ENCODE results near the gene OR5AU1. TPM values are rescaled to one million over a fixed set of nuclear protein-coding genes. Genes with fewer than 3 reads are reported as not detected.

Gene OR5AU1
- total RNA-seq, 1 donor from 2014 or later, result not detected

GRCh38 chr14:21201732-21202462 is 46.0 kb upstream of the OR5AU1 start:
- Histone ChIP-seq H3K4me3 (no peak overlapping the region), H3K36me3 (peaks cover 1 to 2% of the 10 kb centered on the region in 2 donors), H3K4me1 (no peaks in the 10 kb centered on the region), H3K27ac (no peak overlapping the region), H3K27me3 (no peaks in the 10 kb centered on the region), H3K9me3 (no peaks in the 10 kb centered on the region)
- DNase-seq (ENCODE audit: low spot score in 2 of 2), result no peak
- TF ChIP-seq CTCF (IDR thresholded peaks at IDR 0.05), result no peak
- intact Hi-C loops (cut with DNase I), result no loop called here

GRCh38 chr14:21200752-21201461 is 45.0 kb upstream of the OR5AU1 start:
- H3K36me3 ChIP-seq, result no peaks in the 10 kb centered on the region
- H3K27ac ChIP-seq, result no peak overlapping the region
- intact Hi-C loops (cut with DNase I), result no loop called here
- no peaks in the 10 kb centered on the region for H3K27me3 ChIP-seq
- no peak for TF ChIP-seq CTCF (IDR thresholded peaks at IDR 0.05)
- no peak overlapping the region for H3K4me3 ChIP-seq
- H3K9me3 ChIP-seq, result no peaks in the 10 kb centered on the region
- no peaks in the 10 kb centered on the region for H3K4me1 ChIP-seq
- no peak for DNase-seq (ENCODE audit: low spot score in 2 of 2)

GRCh38 chr14:21199611-21200560 is 44.0 kb upstream of the OR5AU1 start:
- H3K27ac ChIP-seq, result no peak overlapping the region
- intact Hi-C loops (cut with DNase I), result no loop called here
- H3K36me3 ChIP-seq, result no peaks in the 10 kb centered on the region
- H3K9me3 ChIP-seq, result no peaks in the 10 kb centered on the region
- no peak for TF ChIP-seq CTCF (IDR thresholded peaks at IDR 0.05)
- H3K27me3 ChIP-seq, result no peaks in the 10 kb centered on the region
- DNase-seq (ENCODE audit: low spot score in 2 of 2), result no peak
- no peak overlapping the region for H3K4me3 ChIP-seq
- no peaks in the 10 kb centered on the region for H3K4me1 ChIP-seq

- H3K9me3 ChIP-seq, result no peaks in the 10 kb centered on the region
- TF ChIP-seq CTCF (IDR thresholded peaks at IDR 0.05), result no peak
- no peaks in the 10 kb centered on the region for H3K4me1 ChIP-seq
- H3K27me3 ChIP-seq, result no peaks in the 10 kb centered on the region
- no peak overlapping the region for H3K4me3 ChIP-seq
- H3K36me3 ChIP-seq, result no peaks in the 10 kb centered on the region
- DNase-seq (ENCODE audit: low spot score in 2 of 2), result no peak
- no peak overlapping the region for H3K27ac ChIP-seq
- intact Hi-C loops (cut with DNase I), result no loop called here
These were observed 41.7 kb upstream of the OR5AU1 start for GRCh38 chr14:21197418-21198205.

- TF ChIP-seq CTCF (IDR thresholded peaks at IDR 0.05), result no peak
- H3K27ac ChIP-seq, result no peak overlapping the region
- no peaks in the 10 kb centered on the region for H3K27me3 ChIP-seq
- H3K4me3 ChIP-seq, result no peak overlapping the region
- intact Hi-C loops (cut with DNase I), result no loop called here
- H3K9me3 ChIP-seq, result no peaks in the 10 kb centered on the region
- H3K4me1 ChIP-seq, result no peaks in the 10 kb centered on the region
- H3K36me3 ChIP-seq, result no peaks in the 10 kb centered on the region
- DNase-seq (ENCODE audit: low spot score in 2 of 2), result no peak
These were observed 38.7 kb upstream of the OR5AU1 start for GRCh38 chr14:21194597-21194996.

Measured in ascending aorta (tissue), 2 donors.